GM12878 (cell line): ENCODE measurements around the gene DUSP16. TPM values are rescaled to one million over a fixed set of nuclear protein-coding genes. Genes with fewer than 3 reads are reported as not detected.

Experiments
- ATAC-seq: fragments of 200-7000 bp; cut with Tn5 transposase; 3 replicates; pipeline ENCODE4 v1.9.1; 2020; ENCODE audit warnings: mild to moderate bottlenecking, moderate library complexity
- BruUV-seq: library from RNA; stranded (reverse); fragments of 400-500 nt; replicated peaks from 2 replicates; lab custom pipeline; 2021; lab: Mats Ljungman, UMichigan
- CTCF ChIA-PET: fragments of 300-600 bp; sonication (Branson Sonifier 250); formaldehyde crosslinking; extraction: SDS; loops from one replicate; lab custom pipeline; 2021; ENCODE audit warnings: inconsistent platforms; lab: Yijun Ruan, JAX
- POLR2A ChIA-PET: fragments of 350-600 bp; formaldehyde crosslinking; extraction: SDS; loops from one replicate; lab custom pipeline; 2021; ENCODE audit warnings: inconsistent platforms; lab: Charles Lee
- RAD21 ChIA-PET: fragments of 300-600 bp; sonication (Branson Sonifier 250); formaldehyde crosslinking; loops from one replicate; lab custom pipeline; 2023; ENCODE audit warnings: antibody characterized with exemption; ENCODE audit not compliant: unreplicated experiment; lab: Charles Lee
- SMC1A ChIA-PET: fragments of 300-600 bp; sonication (Branson Sonifier 250); formaldehyde crosslinking; loops from one replicate; lab custom pipeline; 2023; ENCODE audit not compliant: unreplicated experiment, uncharacterized antibody; lab: Charles Lee
- DNase-seq: peaks from one replicate; pipeline ENCODE4 v3.0.0-alpha.2; 2011; ENCODE audit warnings: low read depth, low spot score
- FAIRE-seq: peaks from 3 replicates; lab custom pipeline; 2011; peaks lifted over from hg19 to GRCh38; lab: Jason Lieb, UNC
- H2AFZ ChIP-seq: 2 replicates; pipeline ENCODE4 v1.6.0; 2011; ENCODE audit warnings: low read depth, low read length, control low read depth; ENCODE audit not compliant: control insufficient read depth
- H3K27ac ChIP-seq: 2 replicates; pipeline ENCODE4 v1.5.1; 2011; ENCODE audit warnings: control low read depth; ENCODE audit not compliant: control insufficient read depth, insufficient read depth
- H3K27me3 ChIP-seq, 2 experiments: replicated peaks in 1 of 2; 2 replicates each; pipeline versions ENCODE4 v1.6.0 to v1.6.1; 2011; ENCODE audit warnings: low read length in 1 of 2; ENCODE audit not compliant: control insufficient read depth in 2 of 2, insufficient read depth in 2 of 2
- H3K36me3 ChIP-seq, 2 experiments: 2 replicates each; pipeline ENCODE4 v1.5.1; 2011; ENCODE audit warnings: low read length in 1 of 2; ENCODE audit not compliant: control insufficient read depth in 2 of 2, insufficient read depth in 2 of 2
- H3K4me1 ChIP-seq: 2 replicates; pipeline ENCODE4 v1.6.1; 2011; ENCODE audit warnings: mild to moderate bottlenecking, low read length, moderate library complexity, mixed read lengths; ENCODE audit not compliant: control insufficient read depth, insufficient read depth
- H3K4me2 ChIP-seq: 2 replicates; pipeline ENCODE4 v1.6.0; 2011; ENCODE audit warnings: control low read depth; ENCODE audit not compliant: control insufficient read depth, insufficient read depth
- H3K4me3 ChIP-seq: fragments of 200-600 bp; sonication (generic); 2 replicates; pipeline ENCODE4 v1.5.1; 2016
- H3K79me2 ChIP-seq: 2 replicates; pipeline ENCODE4 v1.6.0; 2011; ENCODE audit warnings: low read length; ENCODE audit not compliant: control insufficient read depth, insufficient read depth
- H3K9ac ChIP-seq: 2 replicates; pipeline ENCODE4 v1.8.0; 2011; ENCODE audit warnings: low read length, control low read depth, mixed read lengths; ENCODE audit not compliant: control insufficient read depth, insufficient read depth
- H3K9me3 ChIP-seq: replicated peaks from 3 replicates; pipeline ENCODE4 v1.5.1; 2011; ENCODE audit warnings: mild to moderate bottlenecking, low read length; ENCODE audit not compliant: control insufficient read depth, insufficient read depth
- H4K20me1 ChIP-seq: 2 replicates; pipeline ENCODE4 v1.6.0; 2011; ENCODE audit not compliant: control insufficient read depth, insufficient read depth
- BCLAF1 ChIP-seq: fragments of 450-650 bp; IDR thresholded peaks from 2 replicates; pipeline ENCODE4 v1.6.1; 2017; ENCODE audit warnings: antibody characterized with exemption, mild to moderate bottlenecking, moderate library complexity
- BHLHE40 ChIP-seq, 2 experiments: fragments of 450-650 bp in 1 of 2; IDR thresholded peaks; 2 replicates each; pipeline ENCODE4 v1.6.1; 2011 to 2017; ENCODE audit warnings: low read depth in 2 of 2, borderline replicate concordance in 1 of 2, improper control_type of control experiment in 1 of 2, low read length in 1 of 2, mild to moderate bottlenecking in 1 of 2
- DPF2 ChIP-seq: fragments of 450-650 bp; IDR thresholded peaks from 2 replicates; pipeline ENCODE4 v1.6.1; 2017; ENCODE audit warnings: mild to moderate bottlenecking
- STAT3 ChIP-seq: IDR thresholded peaks from 2 replicates; pipeline ENCODE4 v1.6.1; 2011; ENCODE audit warnings: low read depth, low read length, improper control_type of control experiment
- USF1 ChIP-seq: IDR thresholded peaks from 2 replicates; pipeline ENCODE4 v1.6.1; 2011; ENCODE audit warnings: borderline replicate concordance, low read depth, mild to moderate bottlenecking, moderate library complexity, mixed read lengths, low read length; ENCODE audit not compliant: insufficient read depth; ENCODE audit errors: extremely low read length
- WGBS: methylation state at CpG from one replicate; pipeline ENCODE4 v1.1.6; 2016; ENCODE audit warnings: low lambda C conversion rate; ENCODE audit not compliant: insufficient replicate concordance, insufficient coverage; ENCODE audit errors: missing lambda C conversion rate; 5-methylcytosine and 5-hydroxymethylcytosine counted together
- in situ Hi-C: fragments of 300-500 bp; cut with MboI; formaldehyde crosslinking; loops from 9 replicates; pipeline ENCODE4 v1.14.3; 2018; ENCODE audit warnings: mixed read lengths
- intact Hi-C: fragments of 100-400 bp; cut with micrococcal nuclease; formaldehyde crosslinking; loops from one replicate; pipeline ENCODE4 v1.14.2; 2022; ENCODE audit not compliant: unreplicated experiment
- polyA plus RNA-seq, 11 experiments: library from polyadenylated mRNA; depleted of rRNA in 4 of 11; unstranded in 6 of 11; stranded (reverse) in 5 of 11; fragments of >200 nt; fragmentation: Nextera tagmentation in 4 of 11; fragmentation: Illumina TruSeq in 1 of 11; extraction: Ambion mirVana in 4 of 11; extraction: Trizol in 1 of 11; gene quantifications; 1 replicate in 1 of 11; 2 replicates in 10 of 11; pipeline versions ENCODE4 v1.2.1 to v1.2.3, GENCODE V29; 2011 to 2016; ENCODE audit warnings: inconsistent platforms in 2 of 11, missing spikeins in 2 of 11, low read depth in 1 of 11
- total RNA-seq, 4 experiments: library from RNA; depleted of rRNA in 3 of 4; stranded (reverse); fragments of >200 nt in 3 of 4; fragmentation: Illumina TruSeq in 1 of 4; extraction: Trizol in 1 of 4; gene quantifications; 2 replicates each; pipeline versions ENCODE4 v1.2.1 to v1.2.3, GENCODE V29; 2013 to 2021

Gene DUSP16
- total and polyA plus RNA-seq, 10 of the 15 experiments (the other 5 are each of a cell fraction or from before 2014, with no cell fraction given): 3.9 to 75.3 (median 26.8) TPM

GRCh38 chr12:12465522-12465921 lies 97.1 kb downstream of the DUSP16 start (continued):
- TF ChIP-seq BCLAF1: no peak

- ATAC-seq: no peak
- in situ Hi-C loops: no loop called here
Observed at GRCh38 chr12:12461923-12462315, 100.7 kb downstream of the DUSP16 start.

More at GRCh38 chr12:12461923-12462315, 100.7 kb downstream of the DUSP16 start:
- DNase-seq (no peak), FAIRE-seq (no peak)
- BruUV-seq: no TSS peak
- Histone ChIP-seq H3K36me3 (peaks cover 0 to 1% of the 10 kb centered on the region in 2 experiments; a peak in 2 of 4 replicates), H3K27me3 (no peaks in the 10 kb centered on the region), H3K9ac (no peak overlapping the region), H3K27ac (no peak overlapping the region), H3K4me1 (0 out of 2 replicates have a peak, but pooled peaks cover 4% of the 10 kb centered on the region), H3K79me2 (no peaks in the 10 kb centered on the region), H3K4me3 (no peak overlapping the region), H4K20me1 (no peaks in the 10 kb centered on the region), H3K4me2 (peak overlapping the region; percentile 41; the same call in 1 of the 2 replicates), H3K9me3 (no peaks in the 10 kb centered on the region)
- WGBS: 30% methylated on average over 5 of the region's 5 CpGs
- ChIA-PET SMC1A (interaction anchor here (0.9 to 2.0 kb wide), 4 partner anchors 12 to 154 kb away, joined by 3 to 9 read pairs (median 4); no protein-coding TSS in a partner anchor), POLR2A (interaction anchor here (0.7 to 1.0 kb wide), 4 partner anchors 27 to 101 kb away, joined by 3 to 4 read pairs (median 3); partner anchors contain the start of gene DUSP16)
- intact Hi-C loops: no loop called here
- TF ChIP-seq USF1: peak; percentile 55
- no peak for TF ChIP-seq STAT3
- TF ChIP-seq DPF2: no peak
- peak in 1 of 2 experiments; percentile 59; a peak in 2 of 4 replicates for TF ChIP-seq BHLHE40 (IDR thresholded peaks at IDR 0.05; ENCODE audit: borderline replicate concordance in 1 of 2, low read depth in 2 of 2, low read length in 1 of 2)
- TF ChIP-seq, all 136 proteins: peak for 2
- ChIA-PET CTCF (interaction anchor here (1.0 to 1.3 kb wide), 3 partner anchors 13 to 77 kb away, joined by 3 to 5 read pairs (median 4); no protein-coding TSS in a partner anchor), RAD21 (interaction anchor here (1.0 to 1.6 kb wide), 2 partner anchors 12 to 77 kb away, joined by 3 to 6 read pairs; no protein-coding TSS in a partner anchor)
- H2AFZ ChIP-seq: no peak overlapping the region
